ENCODE results near the gene TXNDC16.

GRCh38 chr14:52553671-52554575 is 1.6 kb upstream of the TXNDC16 start:
- TF ChIP-seq ZNF274 (IDR thresholded peaks at IDR 0.05; ENCODE audit: low read depth, low read length) = no peak
- TF ChIP-seq YY1 (IDR thresholded peaks at IDR 0.05; ENCODE audit: insufficient read depth, insufficient read length) = no peak
- TF ChIP-seq SUZ12 (IDR thresholded peaks at IDR 0.05; ENCODE audit: extremely low read depth, insufficient read depth, insufficient read length) = no peak
